Putamen (tissue), 1 donor: ENCODE measurements around the gene GLCE.
"Not testable (repeated sequence)": the region's sequence is repeated elsewhere in the genome, so short reads cannot be mapped to it uniquely, and the experiment has no call there.

Experiments used
- DNase-seq: peaks from one replicate; pipeline ENCODE4 v3.0.0-alpha.2; 2016; ENCODE audit warnings: low spot score

GLCE gene

DNA sequence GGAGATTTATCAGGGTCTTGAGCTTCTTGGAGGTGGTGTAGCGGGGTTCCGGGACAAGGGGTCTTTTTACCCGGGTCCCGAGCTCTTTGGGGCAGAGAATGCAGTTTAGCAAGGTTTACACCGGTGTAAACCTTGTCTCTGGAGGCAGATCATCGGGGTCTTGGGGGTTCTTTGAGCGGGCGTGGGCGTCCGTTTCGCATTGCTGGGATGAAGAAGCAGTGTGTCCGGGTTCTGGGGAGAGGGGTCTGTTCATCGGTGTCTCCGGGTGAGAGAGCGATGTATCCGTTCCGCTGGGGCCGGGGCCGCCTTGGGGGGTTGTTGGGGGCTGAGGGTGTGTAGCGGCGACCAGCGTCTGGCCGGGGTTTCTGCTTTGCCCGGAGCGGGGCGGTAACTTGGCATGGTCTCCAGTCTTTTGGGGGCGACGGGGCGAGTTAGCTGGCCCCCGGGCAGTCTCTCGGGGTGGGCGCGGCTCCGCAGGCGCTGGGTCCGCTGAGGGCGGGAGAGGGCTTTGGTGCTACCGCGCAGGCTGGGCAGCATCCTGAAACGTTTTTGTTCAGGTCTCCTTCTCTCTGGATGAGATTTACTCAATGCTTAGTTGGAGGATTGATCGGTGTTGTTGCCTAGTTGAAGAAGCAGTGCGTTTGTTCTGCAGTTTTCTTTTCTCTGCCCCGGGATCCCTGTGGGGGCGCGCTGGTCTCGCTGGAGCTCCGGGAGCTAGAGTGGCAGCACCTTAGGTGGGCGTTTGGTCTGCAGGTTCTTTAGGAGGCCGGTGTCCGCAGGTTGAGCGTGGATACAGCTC is 843 bp downstream of the GLCE start:
- peak; percentile 72 for DNase-seq

DNA sequence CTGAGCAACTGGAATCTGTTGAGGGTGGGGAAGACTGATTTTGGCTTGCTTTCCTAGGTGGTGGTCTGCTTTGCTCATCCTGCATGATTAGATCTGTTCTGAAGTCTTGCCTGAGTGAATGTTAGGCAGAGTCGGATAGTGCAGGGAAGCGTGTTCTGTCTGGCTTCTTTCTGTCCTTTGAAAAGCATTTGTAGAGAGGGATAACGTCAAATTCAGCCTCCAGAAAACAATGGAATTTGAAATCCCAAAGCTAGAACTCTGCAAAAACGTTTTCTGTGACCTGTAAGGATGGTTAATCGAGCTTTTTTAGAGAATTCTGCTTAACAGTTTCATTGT is 1.4 kb downstream of the GLCE start:
- no peak for DNase-seq

DNA sequence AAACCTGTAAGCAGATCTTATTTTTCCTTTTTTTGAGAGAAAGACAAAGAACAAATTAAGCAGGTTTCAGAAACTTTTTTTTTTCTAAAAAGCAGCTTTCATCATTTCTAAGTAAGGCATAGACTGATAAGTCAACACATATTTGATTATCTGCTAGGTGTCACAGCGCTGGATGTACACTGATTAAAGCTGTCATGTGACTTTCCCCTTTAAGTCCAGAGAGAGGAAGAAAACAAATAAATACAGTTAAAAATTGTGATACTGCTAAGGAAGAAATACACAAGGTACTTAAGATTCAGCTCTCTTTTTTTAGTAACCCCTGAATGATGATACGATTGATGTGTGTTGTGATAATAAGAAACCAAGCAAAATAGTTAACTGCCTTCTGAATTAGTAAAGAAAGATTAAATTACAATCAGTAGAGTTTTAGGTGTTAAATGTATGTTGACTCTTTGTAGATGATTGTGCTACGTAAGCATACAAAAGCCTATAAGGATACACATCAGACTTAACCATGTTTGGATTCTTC is 2.8 kb downstream of the GLCE start:
- DNase-seq, result no peak

DNA sequence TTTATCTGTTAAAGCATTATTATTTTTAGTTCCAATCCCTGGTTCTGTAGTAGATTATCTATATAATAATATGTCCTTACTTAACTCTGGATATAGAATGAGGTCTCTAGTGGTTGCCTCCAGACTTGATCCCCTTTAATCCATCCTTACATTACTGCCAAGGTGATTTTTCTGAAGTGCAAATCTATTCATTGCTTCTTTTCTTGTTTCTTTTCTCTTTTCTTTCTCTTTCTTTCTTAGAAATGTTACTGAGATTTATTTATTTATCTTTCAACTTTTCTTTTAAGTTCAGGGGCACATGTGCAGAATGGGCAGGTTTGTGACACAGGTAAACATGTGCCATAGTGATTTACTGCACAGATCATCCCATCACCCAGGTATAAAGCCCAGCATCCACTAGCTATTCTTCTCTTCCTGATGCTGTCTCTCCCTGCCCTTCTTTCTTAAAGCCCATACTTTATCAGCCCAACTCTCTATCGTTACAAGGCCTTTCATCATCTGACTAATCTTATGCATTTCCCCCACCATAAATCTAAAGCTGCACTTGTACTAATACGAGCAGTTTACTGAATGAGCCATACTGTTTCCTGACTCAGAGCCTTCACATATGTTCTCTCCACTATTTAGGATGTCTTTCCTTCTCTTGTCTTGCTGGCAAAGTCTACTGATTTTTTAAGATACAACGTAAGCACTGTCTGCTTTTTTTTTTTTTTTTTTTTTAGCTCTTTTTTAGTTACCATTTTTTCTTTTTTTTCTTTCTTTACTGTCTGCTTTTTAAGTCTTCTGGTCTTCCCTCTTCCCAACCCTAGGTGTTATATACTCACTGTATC is 4.6 kb downstream of the GLCE start:
- no peak for DNase-seq

DNA sequence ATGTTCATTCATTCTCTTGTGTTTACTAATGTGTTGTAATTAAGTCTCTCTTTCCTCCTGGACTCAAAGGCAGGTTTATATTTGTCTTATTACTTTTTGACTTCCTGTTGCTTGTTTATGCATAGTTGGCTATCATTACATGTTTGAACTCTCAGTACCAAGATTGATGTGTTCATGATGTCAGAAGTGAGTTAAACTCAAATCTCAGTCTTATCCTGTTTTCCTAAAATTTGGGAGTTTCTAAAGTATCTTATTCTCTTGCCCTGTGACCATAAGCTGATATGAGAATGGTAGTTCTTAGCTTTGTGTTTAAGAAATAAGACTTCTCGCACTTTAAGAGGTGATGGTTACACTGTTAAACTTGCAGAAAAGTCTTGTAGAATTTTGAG is 5.2 kb downstream of the GLCE start:
- DNase-seq, result no peak

DNA sequence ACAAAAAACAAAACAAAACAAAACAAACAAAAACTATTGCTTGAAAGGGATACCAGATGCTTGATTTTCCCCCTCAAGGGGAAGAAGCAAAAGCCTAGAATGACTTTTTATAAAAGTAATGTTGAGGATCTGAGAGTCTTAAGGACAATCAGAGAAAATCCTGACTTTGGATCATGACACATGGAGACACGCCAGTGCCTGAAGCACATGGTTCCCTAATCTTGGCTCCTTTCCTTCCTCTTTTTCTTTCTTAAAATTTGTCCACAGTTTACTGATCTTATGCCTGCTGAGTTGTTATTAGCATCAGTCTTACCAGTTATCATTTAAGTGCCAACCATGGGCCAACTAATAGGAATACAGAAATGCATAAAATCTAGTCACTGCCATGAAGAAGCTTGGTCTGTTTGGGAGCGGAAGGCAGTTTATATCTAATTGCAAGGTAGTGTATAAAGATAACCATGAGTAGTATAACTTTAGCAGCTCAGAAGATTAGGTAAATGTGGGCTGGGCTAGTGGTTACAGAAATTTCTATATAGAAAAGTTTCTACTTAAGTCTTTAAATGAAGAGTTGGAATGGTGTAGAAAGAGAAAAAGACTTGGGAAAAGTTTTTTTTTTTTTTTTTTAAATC is 6.9 kb downstream of the GLCE start:
- DNase-seq, result no peak

DNA sequence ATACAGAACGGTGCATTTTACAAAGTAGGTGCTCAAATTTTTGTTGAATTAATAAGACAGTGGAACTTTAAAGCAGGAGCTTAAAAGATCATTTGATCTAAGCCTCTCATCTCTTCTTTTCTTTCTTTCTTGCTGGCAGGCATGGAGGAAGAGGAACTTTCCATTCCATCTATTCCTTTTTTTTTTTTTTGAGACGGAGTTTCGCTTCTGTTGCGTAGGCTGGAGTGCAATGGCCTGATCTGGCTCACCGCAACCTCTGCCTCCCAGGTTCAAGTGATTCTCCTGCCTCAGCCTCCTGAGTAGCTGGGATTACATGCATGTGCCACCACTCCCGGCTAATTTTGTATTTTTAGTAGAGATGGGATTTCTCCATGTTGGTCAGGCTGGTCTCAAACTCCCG is 7.9 kb downstream of the GLCE start:
- DNase-seq, result not testable (repeated sequence)

DNA sequence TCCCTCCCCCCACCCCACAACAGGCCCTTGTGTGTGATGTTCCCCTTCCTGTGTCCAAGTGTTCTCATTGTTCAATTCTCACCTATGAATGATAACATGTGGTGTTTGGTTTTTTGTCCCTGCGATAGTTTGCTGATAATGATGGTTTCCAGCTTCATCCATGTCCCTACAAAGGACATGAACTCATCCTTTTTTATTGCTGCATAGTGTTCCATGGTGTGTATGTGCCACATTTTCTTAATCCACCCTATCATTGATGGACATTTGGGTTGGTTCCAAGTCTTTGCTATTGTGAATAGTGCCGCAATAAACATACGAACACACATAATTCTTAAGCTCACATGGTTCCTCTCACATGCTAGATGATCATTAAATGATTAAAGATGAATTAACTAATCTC is 9.1 kb downstream of the GLCE start:
- not testable (repeated sequence) for DNase-seq

DNA sequence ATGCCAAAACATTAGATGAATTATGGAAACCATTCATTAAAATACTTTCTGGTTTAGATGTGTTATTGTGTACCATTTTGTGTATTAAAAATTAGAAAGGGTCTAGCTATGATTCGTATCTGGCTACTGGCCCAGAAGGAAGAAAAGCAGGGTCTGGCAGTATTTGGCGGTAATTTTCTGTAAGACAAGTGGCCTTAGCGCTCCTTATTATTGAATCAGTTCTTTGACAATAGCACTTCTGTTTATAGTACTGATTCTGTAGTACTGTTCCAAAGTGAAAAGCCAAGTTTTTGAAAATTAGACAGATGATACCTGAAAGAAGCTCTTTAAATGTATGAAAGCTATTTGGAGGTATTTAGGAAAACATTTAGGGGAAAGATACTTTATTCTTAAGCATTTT is 10.2 kb downstream of the GLCE start:
- no peak for DNase-seq

DNA sequence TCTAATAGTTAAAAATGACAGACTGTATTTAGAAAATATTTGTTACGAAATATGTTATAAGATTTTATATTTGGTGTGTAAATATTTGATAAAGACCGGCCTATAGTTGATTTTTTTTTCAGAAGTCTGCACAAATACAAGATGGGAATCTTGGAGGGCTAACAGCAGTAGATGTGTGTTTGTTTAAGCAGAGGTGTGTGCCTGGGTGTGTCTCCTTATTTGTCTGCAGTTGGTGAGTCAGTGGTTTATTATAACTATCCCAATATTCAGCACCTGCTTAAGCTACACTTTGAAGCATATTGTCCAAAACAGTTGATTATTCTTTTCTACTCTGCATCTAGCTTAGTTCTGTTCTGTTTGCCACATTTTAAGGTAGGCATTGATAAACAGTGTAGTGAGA is 12.4 kb downstream of the GLCE start:
- DNase-seq, result no peak

DNA sequence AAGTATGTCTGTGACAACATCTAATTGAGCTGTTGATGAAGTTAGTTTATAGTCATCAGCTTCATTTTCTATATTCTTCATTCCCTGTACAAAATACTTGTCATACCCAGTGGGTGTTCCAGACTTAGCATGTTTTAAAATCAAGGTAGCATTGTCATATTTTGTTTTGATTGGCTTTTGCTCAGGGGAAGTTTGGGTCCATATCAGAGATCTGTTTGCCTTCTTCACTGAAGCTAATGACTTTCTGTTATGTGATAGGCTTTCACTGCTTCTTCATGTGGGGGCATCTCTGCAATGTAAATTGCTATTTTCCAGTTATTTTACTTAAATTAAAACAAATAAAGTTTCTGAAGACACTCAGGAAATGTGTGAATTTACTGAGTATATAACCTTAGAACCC is 15.1 kb downstream of the GLCE start:
- no peak for DNase-seq

DNA sequence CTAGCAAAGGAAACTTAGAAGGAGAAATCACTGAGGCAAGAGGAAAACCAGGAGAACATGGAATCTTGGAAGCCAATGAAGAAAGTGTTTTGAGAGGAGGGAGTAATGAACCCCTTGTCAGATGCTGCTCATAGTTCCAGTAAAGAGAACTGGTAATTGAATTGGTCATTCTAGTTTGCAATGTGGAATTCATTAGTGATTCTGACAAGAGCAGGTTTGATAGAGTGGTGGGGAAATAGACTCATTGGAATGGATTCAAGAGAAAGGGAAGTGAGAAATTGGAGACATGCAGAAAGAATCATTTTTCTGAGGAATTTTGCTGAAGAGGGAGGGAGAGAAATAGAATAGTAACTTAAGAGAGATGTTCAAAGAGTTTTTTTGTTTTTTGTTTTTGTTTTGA is 21.0 kb downstream of the GLCE start:
- DNase-seq, result no peak

DNA sequence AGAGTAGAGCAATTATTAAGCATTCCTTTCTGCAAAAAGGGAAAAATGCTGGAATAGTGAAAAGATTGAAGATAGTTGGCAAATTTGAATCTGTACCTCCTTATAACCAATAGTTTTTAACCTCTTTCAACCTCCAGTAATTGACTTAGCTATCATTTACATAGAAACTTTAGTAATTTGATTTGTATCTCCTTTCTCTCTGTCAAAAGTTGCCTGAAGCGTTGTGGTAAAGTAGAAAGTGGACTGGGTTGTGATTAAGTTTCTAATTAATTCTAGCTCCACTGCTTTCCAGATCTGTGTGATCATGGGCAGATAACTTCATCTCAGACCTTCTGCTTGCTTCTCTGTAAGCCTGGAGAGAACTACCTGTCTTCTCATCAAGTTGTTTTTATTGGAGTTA is 24.8 kb downstream of the GLCE start:
- DNase-seq, result no peak

DNA sequence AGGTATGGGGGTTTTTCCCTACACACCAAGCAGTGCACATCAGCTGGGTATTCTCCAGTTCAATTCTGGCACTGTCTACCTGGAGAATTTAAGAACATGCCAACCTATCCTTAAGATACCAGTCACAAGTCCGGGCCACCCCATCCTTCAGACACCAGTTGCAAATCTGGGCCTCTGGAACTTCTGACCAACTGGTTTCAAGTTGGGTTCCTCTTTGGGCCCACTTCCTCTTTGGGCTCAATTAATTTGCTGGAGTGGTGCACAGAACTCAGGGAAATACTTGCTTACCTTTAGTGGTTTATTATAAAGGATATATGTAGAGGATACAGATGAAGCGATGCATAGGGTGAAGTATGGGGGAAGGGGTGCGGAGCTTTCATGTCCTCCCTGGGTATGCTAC is 25.3 kb downstream of the GLCE start:
- DNase-seq, result no peak

DNA sequence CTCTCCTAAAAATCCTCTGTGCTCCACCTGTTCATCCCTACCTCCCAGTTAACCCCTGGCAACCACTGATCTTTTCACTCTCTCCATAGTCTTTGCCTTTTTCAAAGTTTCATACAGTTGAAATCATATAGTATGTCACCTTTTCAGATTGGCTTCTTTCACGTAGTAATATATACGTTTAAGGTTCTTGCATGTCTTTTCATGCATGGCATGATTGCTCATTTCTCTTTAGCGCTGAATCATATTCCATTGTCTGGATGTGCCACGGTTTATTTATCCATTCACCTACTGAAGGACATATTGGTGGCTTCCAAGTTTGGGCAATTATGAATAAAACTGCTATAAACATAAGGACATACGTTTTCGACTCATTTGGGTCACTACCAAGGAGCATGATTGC is 28.7 kb downstream of the GLCE start:
- DNase-seq, result no peak

DNA sequence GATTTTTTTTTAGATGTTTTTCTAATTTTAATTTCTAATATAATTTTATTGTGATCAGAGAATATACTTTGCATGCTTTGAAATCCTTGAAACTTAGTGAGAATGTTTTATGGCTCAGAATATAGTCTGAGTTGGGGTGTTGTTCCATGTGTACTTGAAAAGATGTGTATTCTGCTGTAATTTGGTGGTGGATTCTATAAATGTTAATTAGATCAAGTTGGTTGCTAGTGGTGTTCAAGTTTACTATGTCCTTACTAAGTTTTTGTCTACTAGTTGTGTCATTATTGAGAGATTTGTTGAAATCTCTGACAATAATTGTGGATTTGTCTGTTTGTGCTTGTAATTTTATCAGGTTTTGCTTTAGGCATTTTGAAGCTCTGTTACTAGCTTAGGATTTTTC is 29.7 kb downstream of the GLCE start:
- no peak for DNase-seq

DNA sequence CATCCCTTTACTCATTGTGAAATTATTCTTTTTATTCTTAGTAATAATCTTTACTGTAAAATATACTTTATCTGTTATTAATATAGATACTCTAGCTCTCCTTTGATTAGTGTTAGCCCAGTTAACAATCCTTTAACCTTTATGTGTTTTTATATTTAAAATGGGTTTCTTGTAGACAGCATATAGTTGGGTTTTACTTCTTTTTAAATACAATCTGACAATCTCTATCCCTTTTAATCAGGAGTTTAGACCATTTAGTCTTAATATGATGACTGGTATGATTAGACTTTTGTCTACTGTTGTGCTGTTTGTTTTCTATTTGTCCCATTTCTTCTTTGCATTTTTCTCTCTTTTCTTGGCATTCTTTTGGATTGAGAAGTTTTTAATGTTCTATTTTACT is 30.1 kb downstream of the GLCE start:
- DNase-seq, result no peak

DNA sequence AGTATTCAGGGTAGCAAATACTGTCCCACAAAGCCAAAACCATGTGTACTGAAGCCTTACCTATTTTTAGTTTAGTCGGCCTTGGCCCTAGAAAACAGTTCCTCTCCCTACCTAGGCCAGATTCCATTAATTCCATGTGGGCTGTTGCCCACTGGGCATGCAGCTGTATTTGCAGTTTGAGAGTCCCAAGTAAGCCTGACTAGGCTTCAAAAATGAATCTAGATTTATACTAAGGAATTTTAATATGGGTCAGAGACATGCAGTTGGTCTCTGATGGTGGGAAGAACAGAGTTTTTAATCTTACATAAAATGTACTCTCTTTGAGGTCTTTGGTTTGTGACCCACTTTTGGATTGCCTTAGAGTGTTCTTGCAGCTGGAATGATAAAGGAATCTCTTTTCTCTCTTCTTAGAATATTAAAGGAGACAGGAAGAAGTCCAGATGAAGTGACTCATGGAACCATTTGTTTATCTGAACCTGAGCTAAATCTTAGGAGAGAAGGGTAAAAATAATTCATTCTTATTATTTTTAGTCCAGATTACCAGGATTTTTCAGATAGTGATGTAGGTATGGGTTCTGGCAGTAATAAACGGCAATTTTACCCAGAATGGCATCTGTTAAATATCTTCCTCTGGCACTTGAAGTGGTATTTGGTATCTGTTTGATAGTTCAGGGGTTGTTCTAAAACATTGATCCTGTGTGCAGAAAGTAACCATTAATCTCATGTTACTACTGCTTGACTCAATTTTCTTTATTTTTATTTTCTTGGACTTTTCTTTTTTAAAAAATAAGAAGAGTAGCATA is 33.8 kb downstream of the GLCE start:
- no peak for DNase-seq

DNA sequence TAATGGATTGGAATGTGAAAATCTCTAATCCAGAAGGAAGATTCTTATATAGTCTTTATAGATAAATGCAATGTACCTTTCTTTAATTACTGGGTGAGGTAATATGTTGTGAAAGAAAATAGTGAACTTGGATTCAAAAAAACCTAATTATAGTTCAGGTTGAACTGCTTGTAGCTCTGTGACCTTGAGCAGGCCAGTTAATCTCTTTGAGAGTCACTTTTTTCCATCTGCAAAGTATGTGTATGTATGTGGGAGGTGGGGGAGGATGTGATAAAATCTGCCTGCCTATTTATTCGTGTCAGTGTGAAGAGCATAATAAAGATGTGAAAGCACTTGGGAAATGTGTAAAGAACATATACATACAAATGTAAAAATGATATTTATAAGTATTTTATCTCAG is 34.4 kb downstream of the GLCE start:
- no peak for DNase-seq

DNA sequence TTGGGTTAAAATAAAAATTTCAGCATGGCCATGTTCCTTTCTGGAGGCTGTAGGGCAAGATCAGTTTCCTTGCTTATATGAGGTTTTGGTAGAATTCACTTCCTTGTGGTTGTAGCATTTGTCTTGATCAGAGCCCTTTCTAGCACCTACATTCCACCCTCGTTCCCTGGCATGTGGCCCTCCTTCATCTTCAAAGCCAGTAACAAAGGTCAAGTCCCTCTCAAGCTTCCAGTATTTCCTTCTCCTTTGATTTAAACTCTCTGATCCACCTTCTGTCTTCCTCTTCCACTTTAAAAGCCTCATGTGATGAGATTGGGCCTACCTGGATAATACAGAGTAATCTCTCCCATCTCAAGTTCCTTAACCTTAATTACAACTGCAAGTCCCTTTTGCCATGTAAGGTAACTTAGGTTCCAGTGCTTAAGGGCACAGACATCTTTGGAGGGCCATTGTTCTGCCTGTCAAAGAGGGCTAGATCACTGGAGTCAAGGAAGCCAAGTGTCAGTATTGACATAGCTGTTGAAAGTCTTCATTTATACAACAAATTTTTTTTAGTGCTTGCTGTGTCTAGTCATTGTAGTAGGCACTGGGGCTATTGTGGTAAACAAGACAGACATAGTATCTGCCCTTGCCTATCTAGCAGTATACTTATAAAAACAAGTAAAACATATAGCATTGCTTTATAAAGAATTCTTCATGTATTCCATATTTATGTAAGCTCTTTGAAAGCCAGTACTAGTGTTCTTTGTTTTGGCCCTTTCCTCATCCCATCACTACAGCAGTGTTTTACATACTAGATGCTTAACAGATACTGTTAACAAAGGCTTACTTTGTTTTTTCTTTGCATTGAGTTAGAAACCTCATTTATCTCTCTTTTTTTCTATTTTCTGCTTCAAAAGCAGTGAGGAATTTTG is 40.7 kb downstream of the GLCE start:
- DNase-seq, result no peak

DNA sequence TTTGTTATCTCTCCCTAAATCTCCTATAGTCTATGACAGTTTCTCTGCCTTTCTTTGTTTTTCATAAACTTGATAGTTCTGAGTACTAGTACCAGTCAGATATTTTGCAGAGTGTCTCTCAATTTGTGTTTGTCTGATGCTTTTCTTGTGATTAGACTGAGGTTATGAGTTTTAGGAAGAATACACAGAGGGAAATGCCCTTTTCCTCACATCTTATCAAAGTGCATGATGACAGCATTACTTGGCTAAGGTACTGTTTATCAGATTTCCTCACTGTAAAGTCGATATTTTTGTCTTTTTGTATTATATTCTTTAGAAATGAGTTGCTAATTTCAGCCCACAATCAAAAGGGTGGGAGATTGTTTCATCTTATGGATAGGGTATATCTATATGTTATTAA is 45.6 kb downstream of the GLCE start:
- no peak for DNase-seq
